DND-41 (cell line): ENCODE measurements around the gene PRSS3.

Source experiments
- ATAC-seq: fragments of 200-7000 bp; cut with Tn5 transposase; 3 replicates; pipeline ENCODE4 v1.9.1; 2021; ENCODE audit warnings: low read depth; ENCODE audit not compliant: insufficient read depth
- DNase-seq: peaks from one replicate; pipeline ENCODE4 v3.0.0-alpha.2; 2020
- H2AFZ ChIP-seq: 2 replicates; pipeline ENCODE4 v1.6.0; 2012; ENCODE audit warnings: low read depth, low read length
- H3K27ac ChIP-seq: 2 replicates; pipeline ENCODE4 v1.5.1; 2012; ENCODE audit warnings: low read length, inconsistent platforms
- H3K27me3 ChIP-seq: fragments of 200-600 bp; sonication (generic); 2 replicates; pipeline ENCODE4 v1.6.0; 2012; ENCODE audit warnings: low read length, mild to moderate bottlenecking, inconsistent platforms; ENCODE audit not compliant: insufficient read depth, poor library complexity
- H3K36me3 ChIP-seq: 2 replicates; pipeline ENCODE4 v1.5.1; 2012; ENCODE audit warnings: low read length, inconsistent platforms; ENCODE audit not compliant: insufficient read depth
- H3K4me1 ChIP-seq: 2 replicates; pipeline ENCODE4 v1.5.1; 2012; ENCODE audit warnings: mild to moderate bottlenecking, low read length; ENCODE audit not compliant: insufficient read depth
- H3K4me2 ChIP-seq: 2 replicates; pipeline ENCODE4 v1.6.0; 2012; ENCODE audit warnings: mild to moderate bottlenecking, moderate library complexity, low read length, inconsistent platforms; ENCODE audit not compliant: insufficient read depth
- H3K4me3 ChIP-seq, 2 experiments: fragments of 200-600 bp in 1 of 2; shearing (Covaris generic) in 1 of 2; 2 replicates each; pipeline ENCODE4 v1.5.1; 2012 to 2016; ENCODE audit warnings: inconsistent platforms in 2 of 2, low read length in 2 of 2, mild to moderate bottlenecking in 2 of 2, low read depth in 1 of 2, moderate library complexity in 1 of 2
- H3K79me2 ChIP-seq: 2 replicates; pipeline ENCODE4 v1.6.0; 2012; ENCODE audit warnings: low read length, inconsistent platforms; ENCODE audit not compliant: insufficient read depth
- H3K9ac ChIP-seq: 2 replicates; pipeline ENCODE4 v1.6.0; 2012; ENCODE audit warnings: low read depth, mild to moderate bottlenecking, inconsistent platforms, low read length, moderate library complexity
- H3K9me3 ChIP-seq: 2 replicates; pipeline ENCODE4 v1.5.1; 2012; ENCODE audit warnings: low read length, moderate library complexity, mild to moderate bottlenecking, inconsistent platforms; ENCODE audit not compliant: insufficient read depth, severe bottlenecking
- H4K20me1 ChIP-seq: 2 replicates; pipeline ENCODE4 v1.6.0; 2012; ENCODE audit warnings: low read length; ENCODE audit not compliant: insufficient read depth
- EZH2 ChIP-seq: IDR thresholded peaks from 3 replicates; pipeline ENCODE4 v1.6.1; 2012; ENCODE audit warnings: borderline replicate concordance, low read depth, mild to moderate bottlenecking, moderate library complexity, low read length, inconsistent platforms; ENCODE audit not compliant: severe bottlenecking
- TF ChIP-seq, protein P1 (sequence below): IDR thresholded peaks from 2 replicates; pipeline ENCODE4 v1.5.1; 2012; ENCODE audit warnings: borderline replicate concordance, low read length, moderate library complexity, mild to moderate bottlenecking; ENCODE audit not compliant: poor library complexity, severe bottlenecking; ENCODE audit errors: extremely low read depth

PRSS3 gene

DNA sequence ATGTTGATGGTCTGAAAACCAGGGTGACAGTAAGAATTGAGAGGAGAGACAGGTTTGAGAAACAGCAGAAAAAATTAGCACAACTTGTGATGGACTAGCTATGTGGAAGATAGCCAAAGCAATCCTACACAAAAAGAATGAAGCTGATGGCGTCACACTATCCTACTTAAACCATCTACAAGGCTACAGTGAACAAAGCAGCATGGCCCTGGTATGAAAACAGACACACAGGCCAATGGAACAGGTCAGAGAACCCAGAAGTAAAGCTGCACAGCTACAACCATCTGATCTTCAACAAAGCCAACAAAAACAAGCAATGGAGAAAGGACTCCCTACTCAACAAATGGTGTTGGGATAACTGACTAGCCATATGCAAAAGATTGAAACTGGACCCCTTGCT, 14.1 kb downstream of the PRSS3 start:
- TF ChIP-seq, protein P1, sequence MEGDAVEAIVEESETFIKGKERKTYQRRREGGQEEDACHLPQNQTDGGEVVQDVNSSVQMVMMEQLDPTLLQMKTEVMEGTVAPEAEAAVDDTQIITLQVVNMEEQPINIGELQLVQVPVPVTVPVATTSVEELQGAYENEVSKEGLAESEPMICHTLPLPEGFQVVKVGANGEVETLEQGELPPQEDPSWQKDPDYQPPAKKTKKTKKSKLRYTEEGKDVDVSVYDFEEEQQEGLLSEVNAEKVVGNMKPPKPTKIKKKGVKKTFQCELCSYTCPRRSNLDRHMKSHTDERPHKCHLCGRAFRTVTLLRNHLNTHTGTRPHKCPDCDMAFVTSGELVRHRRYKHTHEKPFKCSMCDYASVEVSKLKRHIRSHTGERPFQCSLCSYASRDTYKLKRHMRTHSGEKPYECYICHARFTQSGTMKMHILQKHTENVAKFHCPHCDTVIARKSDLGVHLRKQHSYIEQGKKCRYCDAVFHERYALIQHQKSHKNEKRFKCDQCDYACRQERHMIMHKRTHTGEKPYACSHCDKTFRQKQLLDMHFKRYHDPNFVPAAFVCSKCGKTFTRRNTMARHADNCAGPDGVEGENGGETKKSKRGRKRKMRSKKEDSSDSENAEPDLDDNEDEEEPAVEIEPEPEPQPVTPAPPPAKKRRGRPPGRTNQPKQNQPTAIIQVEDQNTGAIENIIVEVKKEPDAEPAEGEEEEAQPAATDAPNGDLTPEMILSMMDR: no peak
- no peak for TF ChIP-seq EZH2
- no peak overlapping the region for H3K4me2 ChIP-seq
- H3K4me3 ChIP-seq: no peak overlapping the region
- H2AFZ ChIP-seq: no peak overlapping the region
- H3K9me3 ChIP-seq: no peaks in the 10 kb centered on the region
- H3K36me3 ChIP-seq: no peaks in the 10 kb centered on the region
- H3K9ac ChIP-seq: no peak overlapping the region
- DNase-seq (no peak), ATAC-seq (no peak)
- H3K27me3 ChIP-seq: no peaks in the 10 kb centered on the region
- H3K27ac ChIP-seq: no peak overlapping the region
- peaks cover 3% of the 10 kb centered on the region; the same call in 1 of the 2 replicates for H3K4me1 ChIP-seq
- no peaks in the 10 kb centered on the region for H4K20me1 ChIP-seq
- H3K79me2 ChIP-seq: no peaks in the 10 kb centered on the region

DNA sequence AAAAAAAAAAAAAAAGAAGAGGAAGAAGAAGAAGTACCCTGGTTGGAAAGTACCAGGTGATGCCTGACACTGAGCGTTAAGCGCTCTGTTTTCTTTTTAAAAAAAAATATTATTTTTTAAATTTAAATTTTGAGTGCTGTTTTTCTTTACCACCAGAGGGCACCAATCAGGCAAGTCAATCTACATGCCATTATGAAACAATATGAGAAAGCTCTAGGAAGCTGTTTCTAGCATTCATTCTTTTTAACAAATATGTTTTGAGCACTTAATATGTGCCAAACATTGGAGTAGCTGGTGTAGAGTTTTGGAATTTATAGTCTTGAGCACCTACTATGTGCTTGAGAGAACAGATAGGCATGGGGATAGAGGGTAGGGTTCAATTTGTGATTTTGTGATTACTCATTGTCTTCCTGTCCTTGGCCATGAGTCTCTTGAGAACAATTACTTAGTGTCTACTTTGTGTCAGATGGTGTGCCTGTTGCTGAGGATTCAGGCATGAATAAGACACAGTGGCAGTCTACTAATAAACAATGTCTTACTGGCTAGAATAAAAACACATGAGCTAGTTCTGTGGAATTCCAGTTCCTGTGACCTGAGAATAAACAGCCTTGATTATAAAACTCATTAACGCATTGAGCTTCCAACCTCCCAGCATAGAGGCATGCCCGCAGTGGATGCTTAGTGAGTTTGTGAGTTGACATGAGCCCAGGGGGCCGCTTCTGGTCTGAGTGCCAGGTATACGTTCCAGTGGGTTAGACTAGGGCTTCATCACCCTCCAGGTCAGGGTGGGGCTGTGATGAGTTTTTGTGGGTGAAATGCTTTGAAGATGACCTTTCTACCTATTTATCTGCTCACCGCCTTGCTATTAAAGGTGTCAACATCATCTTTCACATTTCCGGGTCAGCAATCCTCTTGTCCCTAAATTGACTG, 18.6 kb downstream of the PRSS3 start:
- peak overlapping the region; percentile 32; the same call in 1 of the 2 replicates for H2AFZ ChIP-seq
- H3K4me1 ChIP-seq: peaks cover 18% of the 10 kb centered on the region
- no peak overlapping the region for H3K27ac ChIP-seq
- no peaks in the 10 kb centered on the region for H3K27me3 ChIP-seq
- TF ChIP-seq, protein P1: peak; percentile 43
- TF ChIP-seq EZH2: no peak
- H3K9me3 ChIP-seq: no peaks in the 10 kb centered on the region
- ATAC-seq (no peak), DNase-seq (no peak)
- no peak overlapping the region for H3K9ac ChIP-seq
- no peaks in the 10 kb centered on the region; the same call in 1 of the 2 replicates for H3K36me3 ChIP-seq
- peaks cover 6% of the 10 kb centered on the region; the same call in 1 of the 2 replicates for H4K20me1 ChIP-seq
- H3K79me2 ChIP-seq: peaks cover 27% of the 10 kb centered on the region
- no peak overlapping the region for H3K4me3 ChIP-seq
- no peak overlapping the region for H3K4me2 ChIP-seq

DNA sequence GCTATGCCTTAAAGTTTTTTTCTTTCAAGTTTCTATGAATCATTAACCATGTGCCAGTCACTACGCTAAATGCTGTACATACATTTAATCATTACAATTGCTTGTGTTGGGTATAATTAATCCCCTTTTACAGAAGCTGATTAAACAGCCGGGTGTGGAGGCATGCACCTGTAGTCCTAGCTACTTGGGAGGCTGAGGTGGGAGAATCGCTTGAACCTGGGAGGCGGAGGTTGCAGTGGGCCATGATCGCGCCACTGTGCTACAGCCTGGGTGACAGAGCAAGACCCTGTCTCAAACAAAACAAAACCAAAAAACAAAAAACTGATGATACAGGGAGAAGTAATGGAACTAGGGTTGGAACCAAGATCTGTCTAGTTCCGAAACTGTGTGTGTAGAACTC, 20.4 kb downstream of the PRSS3 start:
- H3K4me2 ChIP-seq: peak overlapping the region; percentile 88
- peaks cover 35% of the 10 kb centered on the region for H3K4me1 ChIP-seq
- no peak for ATAC-seq
- no peak for DNase-seq
- no peak for TF ChIP-seq EZH2
- TF ChIP-seq, protein P1: no peak
- peak overlapping the region; percentile 97 for H2AFZ ChIP-seq
- H3K4me3 ChIP-seq: peak overlapping the region; percentile 49 to 99; a peak in 2 of 4 replicates
- H3K27ac ChIP-seq: peak overlapping the region; percentile 91
- peaks cover 45% of the 10 kb centered on the region for H3K79me2 ChIP-seq
- peaks cover 24% of the 10 kb centered on the region for H4K20me1 ChIP-seq
- H3K9me3 ChIP-seq: no peaks in the 10 kb centered on the region
- H3K27me3 ChIP-seq: no peaks in the 10 kb centered on the region
- H3K36me3 ChIP-seq: peaks cover 1% of the 10 kb centered on the region; the same call in 1 of the 2 replicates
- peak overlapping the region; percentile 97 for H3K9ac ChIP-seq
